WERI-Rb-1 (cell line): ENCODE data around the gene PLS1.

Experiments
- DNase-seq: peaks from one replicate; pipeline ENCODE4 v3.0.0-alpha.2; 2020
- H3K27ac ChIP-seq: fragments of 250-450 bp; sonication (Bioruptor Pico); 2 replicates; pipeline ENCODE4 v1.5.1; 2020; ENCODE audit warnings: mild to moderate bottlenecking, moderate library complexity
- H3K27me3 ChIP-seq: fragments of 250-450 bp; sonication (Bioruptor Pico); 2 replicates; pipeline ENCODE4 v1.5.1; 2021; ENCODE audit warnings: mild to moderate bottlenecking, low read depth, moderate library complexity; ENCODE audit not compliant: insufficient read depth, severe bottlenecking
- H3K36me3 ChIP-seq: fragments of 250-450 bp; sonication (Bioruptor Pico); 2 replicates; pipeline ENCODE4 v1.5.1; 2020; ENCODE audit warnings: mild to moderate bottlenecking, moderate library complexity
- H3K4me3 ChIP-seq: 2 replicates; pipeline ENCODE4 v1.5.1; 2011; ENCODE audit warnings: low read depth, mild to moderate bottlenecking, control low read depth, low read length
- H3K9me3 ChIP-seq: fragments of 250-450 bp; sonication (Bioruptor Pico); 2 replicates; pipeline ENCODE4 v1.5.1; 2021; ENCODE audit warnings: mild to moderate bottlenecking, moderate library complexity; ENCODE audit not compliant: severe bottlenecking
- TF ChIP-seq, protein P1 (sequence below): IDR thresholded peaks from 2 replicates; pipeline ENCODE4 v1.5.1; 2011; ENCODE audit warnings: low read depth, mild to moderate bottlenecking, control low read depth, inconsistent platforms, low read length

The PLS1 gene

DNA sequence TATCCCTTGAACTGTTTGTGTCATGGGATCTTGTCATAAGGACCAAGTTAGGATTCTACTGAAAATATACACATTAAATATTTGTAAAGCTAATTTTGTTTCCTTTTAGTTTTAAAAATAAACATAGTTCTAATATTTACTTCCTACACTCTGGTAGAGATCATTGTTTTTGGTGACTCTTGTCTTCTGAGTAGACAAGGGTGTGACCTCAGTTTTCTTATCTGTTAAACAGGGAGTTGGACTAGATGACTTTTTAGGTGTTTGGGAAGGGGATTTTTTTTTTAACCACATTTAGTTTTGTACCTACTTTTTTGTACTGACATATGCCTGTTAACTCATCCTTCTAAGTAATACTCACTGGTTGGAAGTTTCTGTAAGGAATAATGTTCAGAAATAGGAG lies 30.8 kb downstream of the PLS1 start:
- no peaks in the 10 kb centered on the region for H3K9me3 ChIP-seq
- TF ChIP-seq, protein P1, sequence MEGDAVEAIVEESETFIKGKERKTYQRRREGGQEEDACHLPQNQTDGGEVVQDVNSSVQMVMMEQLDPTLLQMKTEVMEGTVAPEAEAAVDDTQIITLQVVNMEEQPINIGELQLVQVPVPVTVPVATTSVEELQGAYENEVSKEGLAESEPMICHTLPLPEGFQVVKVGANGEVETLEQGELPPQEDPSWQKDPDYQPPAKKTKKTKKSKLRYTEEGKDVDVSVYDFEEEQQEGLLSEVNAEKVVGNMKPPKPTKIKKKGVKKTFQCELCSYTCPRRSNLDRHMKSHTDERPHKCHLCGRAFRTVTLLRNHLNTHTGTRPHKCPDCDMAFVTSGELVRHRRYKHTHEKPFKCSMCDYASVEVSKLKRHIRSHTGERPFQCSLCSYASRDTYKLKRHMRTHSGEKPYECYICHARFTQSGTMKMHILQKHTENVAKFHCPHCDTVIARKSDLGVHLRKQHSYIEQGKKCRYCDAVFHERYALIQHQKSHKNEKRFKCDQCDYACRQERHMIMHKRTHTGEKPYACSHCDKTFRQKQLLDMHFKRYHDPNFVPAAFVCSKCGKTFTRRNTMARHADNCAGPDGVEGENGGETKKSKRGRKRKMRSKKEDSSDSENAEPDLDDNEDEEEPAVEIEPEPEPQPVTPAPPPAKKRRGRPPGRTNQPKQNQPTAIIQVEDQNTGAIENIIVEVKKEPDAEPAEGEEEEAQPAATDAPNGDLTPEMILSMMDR = no peak
- H3K27me3 ChIP-seq = no peaks in the 10 kb centered on the region
- no peaks in the 10 kb centered on the region for H3K36me3 ChIP-seq
- no peak overlapping the region for H3K27ac ChIP-seq
- no peak overlapping the region for H3K4me3 ChIP-seq
- DNase-seq = no peak

DNA sequence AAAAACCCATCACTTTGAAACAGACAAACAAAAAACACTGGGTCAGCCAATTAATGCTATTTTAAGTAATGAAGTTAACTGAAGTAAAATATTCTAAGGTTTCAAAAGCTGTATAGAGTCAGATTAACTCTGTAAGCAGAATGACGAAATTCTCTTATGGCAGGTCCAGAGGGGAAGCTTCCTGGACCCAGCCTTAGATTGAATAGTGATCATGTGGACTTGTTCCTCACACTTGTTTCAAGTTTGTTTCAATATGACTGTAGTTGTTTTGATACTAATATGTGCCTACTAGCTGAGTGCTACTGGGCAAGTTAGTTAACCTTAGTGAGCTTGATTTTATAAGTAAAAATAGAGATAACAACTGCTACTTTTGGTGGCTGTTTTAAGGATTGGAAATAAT lies 32.6 kb downstream of the PLS1 start:
- Histone ChIP-seq H3K9me3 (no peaks in the 10 kb centered on the region), H3K27ac (no peak overlapping the region), H3K27me3 (no peaks in the 10 kb centered on the region), H3K36me3 (no peaks in the 10 kb centered on the region), H3K4me3 (no peak overlapping the region)
- TF ChIP-seq, protein P1 = no peak
- no peak for DNase-seq

DNA sequence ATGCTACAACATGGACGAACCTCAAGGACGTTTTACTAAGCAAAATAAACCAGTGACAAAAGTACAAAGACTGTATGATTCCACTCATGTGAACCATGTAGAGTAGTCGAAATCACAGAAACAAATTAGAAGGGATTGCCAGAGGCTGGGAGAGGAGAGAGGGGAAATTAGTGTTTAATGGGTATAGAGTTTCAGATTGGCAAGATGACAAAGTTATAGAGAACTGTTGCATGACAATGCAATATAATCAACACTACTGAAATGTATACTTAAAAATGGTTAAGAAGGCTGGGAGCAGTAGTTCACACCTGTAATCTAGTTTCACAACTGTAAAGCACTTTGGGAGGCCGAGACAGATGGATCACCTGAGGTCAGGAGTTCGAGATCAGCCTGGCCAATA lies 36.9 kb downstream of the PLS1 start:
- TF ChIP-seq, protein P1 = no peak
- H3K4me3 ChIP-seq = no peak overlapping the region
- H3K36me3 ChIP-seq = no peaks in the 10 kb centered on the region
- no peak for DNase-seq
- H3K9me3 ChIP-seq = no peaks in the 10 kb centered on the region
- H3K27me3 ChIP-seq = no peaks in the 10 kb centered on the region
- no peak overlapping the region for H3K27ac ChIP-seq

DNA sequence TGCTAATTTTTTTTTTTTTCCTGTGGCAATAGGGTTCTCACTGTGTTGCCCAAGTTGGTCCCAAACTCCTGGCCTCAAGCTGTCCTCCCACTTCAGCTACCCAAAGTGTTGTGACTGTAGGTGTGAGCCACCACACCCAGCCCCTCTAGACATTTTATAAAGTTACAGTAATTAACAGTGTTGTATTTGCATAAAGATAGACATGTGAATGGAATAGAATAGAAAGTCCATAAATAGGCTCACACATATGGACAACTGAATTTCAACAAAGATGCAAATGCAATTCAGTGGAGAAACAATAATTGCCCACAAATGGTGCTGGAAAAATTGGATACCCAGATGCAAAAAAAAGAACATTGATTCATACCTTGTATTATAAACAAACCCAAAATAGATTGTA lies 39.9 kb downstream of the PLS1 start:
- DNase-seq = no peak
- Histone ChIP-seq H3K4me3 (no peak overlapping the region), H3K36me3 (no peaks in the 10 kb centered on the region), H3K27ac (no peak overlapping the region), H3K27me3 (no peaks in the 10 kb centered on the region), H3K9me3 (no peaks in the 10 kb centered on the region)
- TF ChIP-seq, protein P1 = no peak

DNA sequence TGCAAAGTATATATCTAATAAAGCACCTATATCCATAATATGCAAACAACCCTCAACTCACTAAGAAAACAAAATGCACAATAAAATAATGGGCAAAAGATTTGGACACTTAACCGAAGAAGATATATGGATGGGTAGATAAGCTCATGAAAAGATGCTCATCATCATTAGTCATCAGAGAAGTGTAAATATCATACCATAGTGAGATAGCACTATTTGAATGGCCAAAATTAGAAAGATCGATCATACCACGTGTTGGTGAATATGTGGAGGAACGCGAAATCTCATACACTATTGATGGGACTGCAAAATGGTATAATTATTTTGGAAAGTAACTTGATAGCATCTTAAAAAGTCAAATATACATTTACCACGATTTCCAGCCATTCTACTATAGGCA lies 40.5 kb downstream of the PLS1 start:
- Histone ChIP-seq H3K4me3 (no peak overlapping the region), H3K27ac (no peak overlapping the region), H3K27me3 (no peaks in the 10 kb centered on the region), H3K9me3 (no peaks in the 10 kb centered on the region), H3K36me3 (no peaks in the 10 kb centered on the region)
- DNase-seq = no peak
- TF ChIP-seq, protein P1 = no peak

DNA sequence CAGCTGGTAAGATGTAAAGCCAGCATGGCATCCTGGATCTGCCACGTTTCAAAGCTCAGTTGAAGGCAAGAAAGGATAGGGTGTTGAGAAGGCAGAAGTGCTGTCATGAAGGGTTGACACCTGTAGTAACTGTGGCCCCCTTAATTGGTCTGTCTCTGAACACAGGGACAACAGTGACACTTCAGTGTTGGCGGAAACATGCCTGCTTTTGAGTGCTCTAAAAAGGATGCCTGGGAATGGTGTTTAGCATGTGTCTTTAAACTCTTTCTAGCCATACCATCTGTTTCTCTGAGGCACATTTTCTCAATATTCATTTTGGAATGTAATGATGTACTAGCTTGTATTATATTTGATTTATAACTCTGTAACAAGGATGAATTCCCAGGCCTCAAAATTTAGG lies 42.1 kb downstream of the PLS1 start:
- Histone ChIP-seq H3K27me3 (no peaks in the 10 kb centered on the region), H3K9me3 (no peaks in the 10 kb centered on the region), H3K36me3 (no peaks in the 10 kb centered on the region), H3K27ac (no peak overlapping the region), H3K4me3 (no peak overlapping the region)
- TF ChIP-seq, protein P1 = no peak
- no peak for DNase-seq
